Urothelium cell line (cell line): ENCODE data around the gene MICAL2.

ENCODE experiments used
- DNase-seq: peaks from one replicate; pipeline ENCODE4 v3.0.0; 2011; ENCODE audit warnings: low spot score, mixed read lengths
- FAIRE-seq: peaks from 2 replicates; lab custom pipeline; 2011; peaks lifted over from hg19 to GRCh38; lab: Jason Lieb, UNC

Gene MICAL2

GRCh38 chr11:12149672-12150225 lies 39.4 kb downstream of the MICAL2 start:
- DNase-seq (no peak), FAIRE-seq (no peak)

GRCh38 chr11:12150831-12151382 lies 40.5 kb downstream of the MICAL2 start:
- FAIRE-seq (no peak), DNase-seq (no peak)

GRCh38 chr11:12152321-12152720 lies 41.9 kb downstream of the MICAL2 start:
- FAIRE-seq: no peak

GRCh38 chr11:12154871-12155668 lies 44.7 kb downstream of the MICAL2 start:
- DNase-seq: no peak
- FAIRE-seq: peak; percentile 87

More at GRCh38 chr11:12152321-12152720, 41.9 kb downstream of the MICAL2 start:
- DNase-seq: no peak

- no peak for DNase-seq
- FAIRE-seq: no peak
These were observed 45.3 kb downstream of the MICAL2 start for GRCh38 chr11:12155696-12156095.

- DNase-seq (no peak), FAIRE-seq (no peak)
These were observed 46.1 kb downstream of the MICAL2 start for GRCh38 chr11:12156301-12157140.

GRCh38 chr11:12157241-12157661 lies 46.9 kb downstream of the MICAL2 start:
- FAIRE-seq (no peak), DNase-seq (no peak)

GRCh38 chr11:12158909-12159308 lies 48.5 kb downstream of the MICAL2 start:
- no peak for DNase-seq
- FAIRE-seq: no peak

GRCh38 chr11:12159351-12160099 lies 49.1 kb downstream of the MICAL2 start:
- FAIRE-seq (no peak), DNase-seq (peak; percentile 66)

GRCh38 chr11:12160231-12160630 lies 49.8 kb downstream of the MICAL2 start:
- FAIRE-seq: no peak
- DNase-seq: no peak

GRCh38 chr11:12160680-12161079 lies 50.3 kb downstream of the MICAL2 start:
- FAIRE-seq: no peak

GRCh38 chr11:12161137-12161536 lies 50.7 kb downstream of the MICAL2 start:
- no peak for FAIRE-seq
- no peak for DNase-seq

More at GRCh38 chr11:12160680-12161079, 50.3 kb downstream of the MICAL2 start:
- no peak for DNase-seq

- no peak for DNase-seq
- FAIRE-seq: no peak
These were observed 51.4 kb downstream of the MICAL2 start for GRCh38 chr11:12161603-12162350.

GRCh38 chr11:12162652-12163051 lies 52.3 kb downstream of the MICAL2 start:
- FAIRE-seq (no peak), DNase-seq (no peak)

- DNase-seq: peak; percentile 44
- FAIRE-seq: no peak
These were observed 53.0 kb downstream of the MICAL2 start for GRCh38 chr11:12163181-12163941.

- FAIRE-seq: no peak
These were observed 53.9 kb downstream of the MICAL2 start for GRCh38 chr11:12164061-12165014.

GRCh38 chr11:12165237-12165875 lies 55.0 kb downstream of the MICAL2 start:
- DNase-seq (no peak), FAIRE-seq (no peak)

More at GRCh38 chr11:12164061-12165014, 53.9 kb downstream of the MICAL2 start:
- peak; percentile 85 for DNase-seq
